Stimulated activated CD4-positive, alpha-beta T cell treated with anti-CD3 and anti-CD28 coated beads, Interleukin-1b, Interleukin-23, amount 100 ng/mL, for 24 hours (primary cell): Measurements from ENCODE around the gene COL5A2.

ENCODE experiments used
- DNase-seq, 4 experiments: peaks; one replicate each; pipeline ENCODE4 v3.0.0-alpha.2; 2020; ENCODE audit warnings: low read depth in 4 of 4, low spot score in 1 of 4

The COL5A2 gene

GRCh38 chr2:189179570-189179950 is at the start of gene COL5A2:
Gene COL5A2, minus strand, starts transcription at chr2:189179761. Its CDS starts 157 bp downstream, at chr2:189179604.
- no peak for DNase-seq

GRCh38 chr2:189226017-189226416 is 46.5 kb upstream of the COL5A2 start:
- DNase-seq, result no peak

- no peak for DNase-seq
These were observed 45.5 kb upstream of the COL5A2 start for GRCh38 chr2:189225032-189225431.

GRCh38 chr2:189222468-189223105 is 43.0 kb upstream of the COL5A2 start:
- DNase-seq, result no peak

GRCh38 chr2:189221811-189222467 is 42.4 kb upstream of the COL5A2 start:
- DNase-seq, result no peak

- DNase-seq, result no peak
These were observed 38.7 kb upstream of the COL5A2 start for GRCh38 chr2:189218236-189218635.

GRCh38 chr2:189217541-189217940 is 38.0 kb upstream of the COL5A2 start:
- DNase-seq, result no peak

- DNase-seq, result no peak
These were observed 37.5 kb upstream of the COL5A2 start for GRCh38 chr2:189217051-189217450.

GRCh38 chr2:189214484-189214883 is 34.9 kb upstream of the COL5A2 start:
- no peak for DNase-seq

GRCh38 chr2:189213250-189213649 is 33.7 kb upstream of the COL5A2 start:
- no peak for DNase-seq

GRCh38 chr2:189210250-189211087 is 30.9 kb upstream of the COL5A2 start:
- no peak for DNase-seq

- no peak for DNase-seq
These were observed 28.7 kb upstream of the COL5A2 start for GRCh38 chr2:189208254-189208653.

GRCh38 chr2:189204322-189204941 is 24.9 kb upstream of the COL5A2 start:
- DNase-seq, result no peak

GRCh38 chr2:189203177-189203799 is 23.7 kb upstream of the COL5A2 start:
- DNase-seq, result no peak

- no peak for DNase-seq
These were observed 20.2 kb upstream of the COL5A2 start for GRCh38 chr2:189199797-189200196.

GRCh38 chr2:189192766-189193165 is 13.2 kb upstream of the COL5A2 start:
- no peak for DNase-seq

- DNase-seq, result no peak
These were observed 12.2 kb upstream of the COL5A2 start for GRCh38 chr2:189191766-189192165.

GRCh38 chr2:189190685-189191084 is 11.1 kb upstream of the COL5A2 start:
- DNase-seq, result no peak

- DNase-seq, result no peak
These were observed 8.7 kb upstream of the COL5A2 start for GRCh38 chr2:189188115-189188805.

- DNase-seq, result no peak
These were observed 3.6 kb upstream of the COL5A2 start for GRCh38 chr2:189183170-189183569.

- DNase-seq, result no peak
These were observed 2.1 kb upstream of the COL5A2 start for GRCh38 chr2:189181706-189182105.
